Mammary epithelial cell (primary cell): ENCODE results near the gene PDZD8.

Source experiments
- EZH2 ChIP-seq: IDR thresholded peaks from 2 replicates; pipeline ENCODE4 v1.6.1; 2012; ENCODE audit warnings: low read length, inconsistent platforms, borderline replicate concordance
- TF ChIP-seq, protein P1 (sequence below), 2 donors: IDR thresholded peaks in 1 of 2; conservative IDR thresholded peaks in 1 of 2; 2 replicates each; pipeline ENCODE4 v1.5.1; 2011 to 2012; ENCODE audit warnings: inconsistent platforms in 2 of 2, low read length in 2 of 2, mild to moderate bottlenecking in 2 of 2, control low read depth in 1 of 2, low read depth in 1 of 2; ENCODE audit not compliant: insufficient read depth in 1 of 2; ENCODE audit errors: extremely low read depth in 1 of 2

DNA sequence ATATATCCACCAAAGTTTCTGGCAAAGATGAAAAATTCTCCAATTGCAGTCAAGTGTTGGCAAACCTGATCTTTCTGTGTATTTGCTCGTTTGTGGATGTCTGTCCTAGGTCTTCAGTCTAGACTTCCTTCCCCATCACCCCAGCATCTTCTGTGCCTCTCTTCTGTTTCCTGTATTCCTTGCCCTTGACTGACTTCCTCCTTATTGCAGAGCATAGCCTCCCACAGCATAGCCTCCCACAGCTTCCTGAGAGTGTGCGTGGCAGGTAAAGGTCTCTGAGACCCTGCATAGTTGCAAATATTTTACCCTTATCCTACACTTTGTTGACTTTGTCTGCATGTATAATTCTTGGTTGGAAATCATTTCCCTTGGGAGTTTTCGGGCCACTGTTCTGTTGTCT, 116.0 kb downstream of the PDZD8 start:
- TF ChIP-seq, protein P1, sequence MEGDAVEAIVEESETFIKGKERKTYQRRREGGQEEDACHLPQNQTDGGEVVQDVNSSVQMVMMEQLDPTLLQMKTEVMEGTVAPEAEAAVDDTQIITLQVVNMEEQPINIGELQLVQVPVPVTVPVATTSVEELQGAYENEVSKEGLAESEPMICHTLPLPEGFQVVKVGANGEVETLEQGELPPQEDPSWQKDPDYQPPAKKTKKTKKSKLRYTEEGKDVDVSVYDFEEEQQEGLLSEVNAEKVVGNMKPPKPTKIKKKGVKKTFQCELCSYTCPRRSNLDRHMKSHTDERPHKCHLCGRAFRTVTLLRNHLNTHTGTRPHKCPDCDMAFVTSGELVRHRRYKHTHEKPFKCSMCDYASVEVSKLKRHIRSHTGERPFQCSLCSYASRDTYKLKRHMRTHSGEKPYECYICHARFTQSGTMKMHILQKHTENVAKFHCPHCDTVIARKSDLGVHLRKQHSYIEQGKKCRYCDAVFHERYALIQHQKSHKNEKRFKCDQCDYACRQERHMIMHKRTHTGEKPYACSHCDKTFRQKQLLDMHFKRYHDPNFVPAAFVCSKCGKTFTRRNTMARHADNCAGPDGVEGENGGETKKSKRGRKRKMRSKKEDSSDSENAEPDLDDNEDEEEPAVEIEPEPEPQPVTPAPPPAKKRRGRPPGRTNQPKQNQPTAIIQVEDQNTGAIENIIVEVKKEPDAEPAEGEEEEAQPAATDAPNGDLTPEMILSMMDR (conservative IDR thresholded peaks at IDR 0.05 in 1 of 2, IDR thresholded peaks at IDR 0.05 in 1 of 2; ENCODE audit: extremely low read depth in 1 of 2, insufficient read depth in 1 of 2, low read depth in 1 of 2, low read length in 2 of 2) = no peak
- TF ChIP-seq EZH2 = no peak
